Measurements from ENCODE around the gene KANSL1. TPM values are rescaled to one million over a fixed set of nuclear protein-coding genes. Genes with fewer than 3 reads are reported as not detected.
"Not testable (repeated sequence)": the region's sequence is repeated elsewhere in the genome, so short reads cannot be mapped to it uniquely, and the experiment has no call there.

Gene KANSL1
- total RNA-seq, 2 experiments from 2014 or later = 132 to 140 TPM

GRCh38 chr17:46102806-46103205 lies 90.4 kb downstream of the KANSL1 start:
- Mint-ChIP-seq H3K4me1 (peaks cover 32% of the 10 kb centered on the region), H3K36me3 (peaks cover 10% of the 10 kb centered on the region)
- H3K9me3 Mint-ChIP-seq; ATAC-seq (ENCODE audit: low read depth); POLR2A ChIA-PET; H3K27me3 Mint-ChIP-seq; DNase-seq; H3K27ac Mint-ChIP-seq; H3K4me3 Mint-ChIP-seq: not testable (repeated sequence)

DNA sequence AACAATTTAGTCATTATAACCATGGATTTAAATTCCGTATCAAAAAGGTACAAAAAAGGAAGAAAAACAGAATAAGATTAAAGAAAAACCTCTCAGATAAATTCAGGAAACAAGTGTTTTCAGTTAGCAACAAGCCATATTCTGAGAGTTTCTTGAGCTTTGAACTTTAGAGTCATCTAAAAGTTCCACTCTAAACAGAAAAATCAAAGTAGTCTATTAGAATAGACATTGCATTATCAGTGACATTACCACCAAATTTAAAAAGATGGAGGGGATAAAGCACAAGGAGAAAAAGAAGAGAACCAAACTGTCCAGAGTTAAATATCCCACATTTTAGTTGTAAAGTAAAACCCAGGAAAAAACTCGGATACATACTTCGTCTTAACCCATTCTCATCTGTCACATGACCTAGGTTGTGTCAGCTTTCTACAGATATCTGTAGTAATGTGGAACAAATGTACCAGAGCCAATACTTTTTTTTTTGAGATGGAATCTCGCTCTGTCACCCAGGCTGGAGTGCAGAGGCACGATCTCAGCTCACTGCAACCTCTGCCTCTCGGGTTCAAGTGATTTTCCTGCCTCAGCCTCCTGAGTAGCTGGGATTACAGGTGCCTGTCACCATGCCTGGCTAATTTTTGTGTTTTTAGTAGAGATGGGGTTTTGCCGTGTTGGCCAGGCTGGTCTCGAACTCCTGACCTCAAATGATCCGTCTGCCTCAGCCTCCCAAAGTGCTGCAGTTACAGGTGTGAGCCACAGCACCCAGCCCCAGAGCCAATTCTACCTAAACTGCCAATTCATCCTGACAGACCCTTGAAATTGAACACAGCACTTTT lies 91.2 kb downstream of the KANSL1 start:
- DNase-seq; H3K27me3 Mint-ChIP-seq; H3K9me3 Mint-ChIP-seq; H3K4me3 Mint-ChIP-seq; POLR2A ChIA-PET; H3K27ac Mint-ChIP-seq; ATAC-seq (ENCODE audit: low read depth); H3K36me3 Mint-ChIP-seq: not testable (repeated sequence)
- H3K4me1 Mint-ChIP-seq = peaks cover 29% of the 10 kb centered on the region

DNA sequence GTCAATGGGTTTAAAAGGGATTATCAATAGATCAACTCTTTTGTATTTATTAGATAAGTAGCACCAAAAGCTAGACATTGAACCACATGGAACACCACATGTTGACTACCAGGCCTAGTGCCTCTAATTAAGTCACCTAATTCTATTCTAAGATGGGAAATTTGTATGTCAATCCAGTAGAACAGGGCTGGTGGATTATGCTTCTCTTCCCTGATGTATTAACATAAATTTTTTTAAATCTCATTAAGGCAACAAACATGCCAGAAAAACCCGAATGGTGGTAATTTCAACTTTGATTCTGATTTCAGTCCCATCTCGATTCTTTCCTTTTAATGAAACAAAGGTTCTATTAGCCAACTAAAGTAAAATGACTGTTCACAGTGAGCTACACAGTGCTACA lies 92.6 kb downstream of the KANSL1 start:
- H3K4me1 Mint-ChIP-seq = peaks cover 28% of the 10 kb centered on the region
- no peak overlapping the region for H3K4me3 Mint-ChIP-seq

GRCh38 chr17:46099865-46100264 lies 93.4 kb downstream of the KANSL1 start:
- Mint-ChIP-seq H3K4me1 (peaks cover 28% of the 10 kb centered on the region), H3K9me3 (no peaks in the 10 kb centered on the region), H3K27ac (no peak overlapping the region), H3K4me3 (no peak overlapping the region), H3K36me3 (peaks cover 13% of the 10 kb centered on the region), H3K27me3 (no peaks in the 10 kb centered on the region)
- no peak for ATAC-seq (ENCODE audit: low read depth)
- no peak for DNase-seq
- POLR2A ChIA-PET = no interaction called here

More for the DNA sequence above, 92.6 kb downstream of the KANSL1 start:
- no peak for DNase-seq
- ATAC-seq (ENCODE audit: low read depth) = no peak
- H3K9me3 Mint-ChIP-seq = no peaks in the 10 kb centered on the region
- H3K36me3 Mint-ChIP-seq = peaks cover 9% of the 10 kb centered on the region
- no peak overlapping the region for H3K27ac Mint-ChIP-seq
- POLR2A ChIA-PET = no interaction called here
- no peaks in the 10 kb centered on the region for H3K27me3 Mint-ChIP-seq

- peaks cover 18% of the 10 kb centered on the region for H3K36me3 Mint-ChIP-seq
- ATAC-seq (ENCODE audit: low read depth) (no peak), DNase-seq (no peak)
- peaks cover 18% of the 10 kb centered on the region for H3K4me1 Mint-ChIP-seq
- no peak overlapping the region for H3K4me3 Mint-ChIP-seq
- POLR2A ChIA-PET = no interaction called here
- H3K9me3 Mint-ChIP-seq = no peaks in the 10 kb centered on the region
- no peak overlapping the region for H3K27ac Mint-ChIP-seq
- H3K27me3 Mint-ChIP-seq = no peaks in the 10 kb centered on the region
Measured at GRCh38 chr17:46097497-46097896, 95.7 kb downstream of the KANSL1 start.

GRCh38 chr17:46092991-46093390 lies 100.2 kb downstream of the KANSL1 start:
- H3K4me1 Mint-ChIP-seq = peaks cover 4% of the 10 kb centered on the region
- H3K36me3 Mint-ChIP-seq = peaks cover 33% of the 10 kb centered on the region

DNA sequence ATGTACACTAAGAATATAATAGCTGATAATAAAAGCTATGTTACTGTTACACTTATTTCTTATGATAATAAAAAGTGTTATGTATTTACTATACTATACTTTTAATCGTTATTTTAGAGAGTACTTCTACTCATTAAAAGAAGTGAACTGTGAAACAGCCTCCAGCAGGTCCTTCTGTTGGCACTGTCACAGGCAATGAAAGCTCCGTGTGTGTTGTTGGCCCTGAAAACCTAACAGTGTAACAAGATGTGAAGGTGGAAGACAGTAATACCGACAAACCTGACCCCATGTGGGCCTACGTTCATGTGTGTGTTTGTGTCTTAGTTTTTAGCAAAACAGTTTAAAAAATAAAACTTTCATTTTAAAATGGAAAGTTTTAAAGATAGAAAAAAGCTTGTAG lies 102.4 kb downstream of the KANSL1 start:
- Mint-ChIP-seq H3K4me1 (peaks cover 3% of the 10 kb centered on the region), H3K36me3 (peaks cover 36% of the 10 kb centered on the region), H3K9me3 (no peaks in the 10 kb centered on the region), H3K4me3 (no peak overlapping the region), H3K27ac (no peak overlapping the region), H3K27me3 (no peaks in the 10 kb centered on the region)
- no peak for ATAC-seq (ENCODE audit: low read depth)
- POLR2A ChIA-PET = no interaction called here
- DNase-seq = no peak

More at GRCh38 chr17:46092991-46093390, 100.2 kb downstream of the KANSL1 start:
- H3K27me3 Mint-ChIP-seq = no peaks in the 10 kb centered on the region
- POLR2A ChIA-PET = no interaction called here
- no peak overlapping the region for H3K4me3 Mint-ChIP-seq
- no peak for DNase-seq
- no peak for ATAC-seq (ENCODE audit: low read depth)
- H3K27ac Mint-ChIP-seq = no peak overlapping the region
- H3K9me3 Mint-ChIP-seq = no peaks in the 10 kb centered on the region

- Mint-ChIP-seq H3K4me3 (no peak overlapping the region), H3K36me3 (peaks cover 34% of the 10 kb centered on the region)
- POLR2A ChIA-PET = no interaction called here
Measured at GRCh38 chr17:46089389-46089965, 103.8 kb downstream of the KANSL1 start.

GRCh38 chr17:46088595-46088994 lies 104.6 kb downstream of the KANSL1 start:
- no peak for DNase-seq
- POLR2A ChIA-PET = no interaction called here
- ATAC-seq (ENCODE audit: low read depth) = no peak
- no peaks in the 10 kb centered on the region for H3K27me3 Mint-ChIP-seq
- H3K4me3 Mint-ChIP-seq = no peak overlapping the region
- H3K4me1 Mint-ChIP-seq = peaks cover 5% of the 10 kb centered on the region
- no peak overlapping the region for H3K27ac Mint-ChIP-seq
- no peaks in the 10 kb centered on the region for H3K9me3 Mint-ChIP-seq
- H3K36me3 Mint-ChIP-seq = peaks cover 35% of the 10 kb centered on the region

More at GRCh38 chr17:46089389-46089965, 103.8 kb downstream of the KANSL1 start:
- peaks cover 3% of the 10 kb centered on the region for H3K4me1 Mint-ChIP-seq
- H3K27ac Mint-ChIP-seq = no peak overlapping the region
- DNase-seq = no peak
- no peak for ATAC-seq (ENCODE audit: low read depth)
- H3K9me3 Mint-ChIP-seq = no peaks in the 10 kb centered on the region
- no peaks in the 10 kb centered on the region for H3K27me3 Mint-ChIP-seq

GRCh38 chr17:46087871-46088270 lies 105.4 kb downstream of the KANSL1 start:
- H3K36me3 Mint-ChIP-seq = peaks cover 33% of the 10 kb centered on the region
- POLR2A ChIA-PET; H3K4me1 Mint-ChIP-seq; H3K27me3 Mint-ChIP-seq; DNase-seq; H3K9me3 Mint-ChIP-seq; H3K4me3 Mint-ChIP-seq; H3K27ac Mint-ChIP-seq; ATAC-seq (ENCODE audit: low read depth): not testable (repeated sequence)

GRCh38 chr17:46086821-46087220 lies 106.4 kb downstream of the KANSL1 start:
- H3K4me1 Mint-ChIP-seq = peaks cover 12% of the 10 kb centered on the region
- POLR2A ChIA-PET = no interaction called here
- no peak overlapping the region for H3K4me3 Mint-ChIP-seq
- H3K36me3 Mint-ChIP-seq = peaks cover 31% of the 10 kb centered on the region
- no peak for DNase-seq
- no peaks in the 10 kb centered on the region for H3K9me3 Mint-ChIP-seq
- no peaks in the 10 kb centered on the region for H3K27me3 Mint-ChIP-seq
- ATAC-seq (ENCODE audit: low read depth) = no peak
- no peak overlapping the region for H3K27ac Mint-ChIP-seq

DNA sequence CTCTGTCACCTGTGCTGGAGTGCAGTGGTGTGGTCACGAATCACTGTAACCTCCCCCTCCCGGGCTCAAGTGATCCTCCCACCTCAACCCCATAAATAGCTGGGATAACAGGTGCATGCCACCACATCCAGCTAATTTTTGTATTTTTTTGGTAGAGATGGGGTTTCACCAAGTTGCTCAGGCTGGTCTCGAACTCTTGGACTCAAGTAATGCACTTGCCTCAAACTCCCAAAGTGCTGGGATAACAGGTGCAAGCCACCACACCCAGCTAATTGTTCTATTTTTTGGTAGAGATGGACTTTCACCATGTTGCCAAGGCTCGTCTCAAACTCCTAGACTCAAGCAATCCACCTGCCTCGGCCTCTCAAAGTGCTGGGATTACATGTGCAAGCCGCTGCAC lies 107.7 kb downstream of the KANSL1 start:
- ATAC-seq (ENCODE audit: low read depth) = no peak
- POLR2A ChIA-PET = no interaction called here
- Mint-ChIP-seq H3K27ac (no peak overlapping the region), H3K36me3 (peaks cover 36% of the 10 kb centered on the region), H3K27me3 (no peaks in the 10 kb centered on the region), H3K4me1 (peaks cover 12% of the 10 kb centered on the region), H3K9me3 (no peaks in the 10 kb centered on the region), H3K4me3 (no peak overlapping the region)
- DNase-seq = no peak

DNA sequence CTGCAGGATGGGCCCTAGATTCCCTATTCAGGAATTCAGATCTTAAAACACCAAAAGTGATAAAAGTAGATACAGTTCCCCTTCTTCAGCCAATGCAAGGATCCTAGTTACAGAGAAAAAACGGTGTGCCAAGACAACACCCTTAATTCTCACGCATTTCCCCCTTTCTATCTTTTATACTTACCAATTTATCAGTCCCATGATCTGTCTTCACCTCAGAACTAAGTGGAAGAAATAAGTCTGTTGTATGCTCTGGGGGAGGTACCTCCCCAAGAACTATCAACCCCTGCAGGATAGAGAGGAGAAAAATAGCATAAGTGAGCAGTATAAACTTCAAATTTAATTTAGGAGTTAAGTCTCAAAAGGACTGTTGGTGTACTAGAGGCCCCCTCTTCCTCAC lies 111.0 kb downstream of the KANSL1 start:
- no peak overlapping the region for H3K27ac Mint-ChIP-seq
- H3K4me3 Mint-ChIP-seq = no peak overlapping the region
- POLR2A ChIA-PET = no interaction called here
- H3K36me3 Mint-ChIP-seq = peaks cover 42% of the 10 kb centered on the region
- no peaks in the 10 kb centered on the region for H3K9me3 Mint-ChIP-seq
- ATAC-seq (ENCODE audit: low read depth) (no peak), DNase-seq (no peak)
- H3K27me3 Mint-ChIP-seq = no peaks in the 10 kb centered on the region
- H3K4me1 Mint-ChIP-seq = peaks cover 12% of the 10 kb centered on the region

DNA sequence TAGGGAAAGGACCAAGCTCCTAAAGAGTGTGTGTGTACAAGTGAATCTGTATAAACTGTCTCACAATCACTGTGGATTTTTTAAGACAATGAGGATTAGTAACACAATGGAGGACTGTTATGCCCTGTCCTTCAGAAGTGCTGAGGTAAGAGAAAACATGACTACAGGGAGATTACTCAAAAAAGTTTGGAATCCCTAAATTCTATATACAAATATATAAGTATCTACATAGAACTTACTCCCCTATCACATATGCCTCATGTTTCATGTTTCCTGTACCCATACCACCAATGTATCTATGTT lies 112.3 kb downstream of the KANSL1 start:
- H3K9me3 Mint-ChIP-seq = no peaks in the 10 kb centered on the region
- peaks cover 11% of the 10 kb centered on the region for H3K4me1 Mint-ChIP-seq
- DNase-seq (no peak), ATAC-seq (ENCODE audit: low read depth) (no peak)
- no peak overlapping the region for H3K4me3 Mint-ChIP-seq
- no peak overlapping the region for H3K27ac Mint-ChIP-seq
- H3K27me3 Mint-ChIP-seq = no peaks in the 10 kb centered on the region
- peaks cover 42% of the 10 kb centered on the region for H3K36me3 Mint-ChIP-seq
- POLR2A ChIA-PET = no interaction called here

Measured in activated naive CD8-positive, alpha-beta T cell treated with anti-CD3 and anti-CD28 coated beads, Interleukin-2, amount 10 ng/mL, durations not matched to agents 7 days and 5 days (primary cell).